WTC11 (cell line): ENCODE measurements around the gene ANKRD36. TPM values are rescaled to one million over a fixed set of nuclear protein-coding genes. Genes with fewer than 3 reads are reported as not detected.
"Not testable (repeated sequence)": the region's sequence is repeated elsewhere in the genome, so short reads cannot be mapped to it uniquely, and the experiment has no call there.

Experiments
- ATAC-seq: fragments of 200-7000 bp; cut with Tn5 transposase; 2 replicates; pipeline ENCODE4 v1.10.0; 2021; ENCODE audit warnings: mild to moderate bottlenecking, moderate library complexity
- CTCF ChIA-PET: fragments of 300-600 bp; sonication (Branson Sonifier 250); formaldehyde crosslinking; loops from one replicate; lab custom pipeline; 2021; ENCODE audit warnings: antibody characterized with exemption; lab: Charles Lee
- POLR2A ChIA-PET: fragments of 350-600 bp; sonication (Branson Sonifier 250); formaldehyde crosslinking; loops from one replicate; lab custom pipeline; 2021; ENCODE audit warnings: antibody characterized with exemption; lab: Charles Lee
- DNase-seq: peaks from one replicate; pipeline ENCODE4 v3.0.0; 2021; ENCODE audit warnings: low spot score
- H3K27ac Mint-ChIP-seq: 2 replicates; pipeline ENCODE4 v1.8.0; 2021; ENCODE audit warnings: mixed read lengths
- H3K27me3 Mint-ChIP-seq: 2 replicates; pipeline ENCODE4 v1.8.0; 2021; ENCODE audit warnings: low read depth, mild to moderate bottlenecking, moderate library complexity, mixed read lengths
- H3K36me3 Mint-ChIP-seq: 2 replicates; pipeline ENCODE4 v1.8.0; 2021; ENCODE audit warnings: mixed read lengths
- H3K4me1 Mint-ChIP-seq: 2 replicates; pipeline ENCODE4 v1.8.0; 2022; ENCODE audit warnings: mixed read lengths
- H3K4me3 Mint-ChIP-seq: 2 replicates; pipeline ENCODE4 v1.8.0; 2021; ENCODE audit warnings: mild to moderate bottlenecking, moderate library complexity, mixed read lengths
- H3K9me3 Mint-ChIP-seq: 2 replicates; pipeline ENCODE4 v1.8.0; 2021; ENCODE audit warnings: mixed read lengths
- ARID4B ChIP-seq: sonication (generic); formaldehyde crosslinking; IDR thresholded peaks from 2 replicates; pipeline ENCODE4 v1.8.0; 2023; ENCODE audit warnings: missing genetic modification reagents, mild to moderate bottlenecking, borderline replicate concordance
- CBFB ChIP-seq: sonication (generic); formaldehyde crosslinking; IDR thresholded peaks from 2 replicates; pipeline ENCODE4 v1.8.1; 2022; ENCODE audit warnings: mild to moderate bottlenecking, low read depth, missing genetic modification reagents
- EMX1 ChIP-seq: fragments of 250-450 bp; sonication (Bioruptor Pico); IDR thresholded peaks from 2 replicates; pipeline ENCODE4 v1.8.0; 2021; ENCODE audit warnings: mild to moderate bottlenecking
- ERG ChIP-seq: fragments of 250-450 bp; sonication (Bioruptor Pico); IDR thresholded peaks from 2 replicates; pipeline ENCODE4 v1.8.0; 2021; ENCODE audit warnings: mild to moderate bottlenecking
- ETV6 ChIP-seq: sonication (generic); formaldehyde crosslinking; IDR thresholded peaks from 2 replicates; pipeline ENCODE4 v1.8.1; 2022; ENCODE audit warnings: mild to moderate bottlenecking, missing genetic modification reagents
- FOXP1 ChIP-seq: sonication (generic); formaldehyde crosslinking; IDR thresholded peaks from 2 replicates; pipeline ENCODE4 v1.8.0; 2022; ENCODE audit warnings: missing genetic modification reagents, mild to moderate bottlenecking, moderate library complexity, borderline replicate concordance
- GRHL2 ChIP-seq: fragments of 250-450 bp; sonication (Bioruptor Pico); IDR thresholded peaks from 2 replicates; pipeline ENCODE4 v1.8.0; 2022; ENCODE audit warnings: mild to moderate bottlenecking, moderate library complexity; ENCODE audit not compliant: insufficient replicate concordance, severe bottlenecking
- NFATC4 ChIP-seq: fragments of 250-450 bp; sonication (Bioruptor Pico); IDR thresholded peaks from 2 replicates; pipeline ENCODE4 v1.9.0; 2021; ENCODE audit warnings: mild to moderate bottlenecking
- NFYB ChIP-seq: sonication (generic); formaldehyde crosslinking; conservative IDR thresholded peaks from 2 replicates; pipeline ENCODE4 v1.8.0; 2022; ENCODE audit warnings: low read depth, missing genetic modification reagents
- NR2C2 ChIP-seq: sonication (generic); formaldehyde crosslinking; IDR thresholded peaks from 2 replicates; pipeline ENCODE4 v1.8.0; 2022; ENCODE audit warnings: mild to moderate bottlenecking, missing genetic modification reagents
- NR3C1 ChIP-seq: sonication (generic); formaldehyde crosslinking; conservative IDR thresholded peaks from 2 replicates; pipeline ENCODE4 v1.8.1; 2023; ENCODE audit warnings: low read depth, mild to moderate bottlenecking, missing genetic modification reagents
- PRRX2 ChIP-seq: fragments of 250-450 bp; sonication (Bioruptor Pico); IDR thresholded peaks from 2 replicates; pipeline ENCODE4 v1.8.0; 2021; ENCODE audit warnings: mild to moderate bottlenecking
- ZNF317 ChIP-seq: sonication (generic); formaldehyde crosslinking; IDR thresholded peaks from 2 replicates; pipeline ENCODE4 v1.8.1; 2023; ENCODE audit warnings: low read depth, mild to moderate bottlenecking, moderate library complexity, missing genetic modification reagents, borderline replicate concordance
- ZSCAN18 ChIP-seq: fragments of 250-450 bp; sonication (Bioruptor Pico); IDR thresholded peaks from 2 replicates; pipeline ENCODE4 v2.1.2; 2022; ENCODE audit warnings: mild to moderate bottlenecking, moderate library complexity
- total RNA-seq: library from RNA; stranded (reverse); gene quantifications from 3 replicates; pipeline ENCODE4 v1.2.3, GENCODE V29; 2021
- TF ChIP-seq, protein P1 (sequence below): sonication (generic); formaldehyde crosslinking; IDR thresholded peaks from 2 replicates; pipeline ENCODE4 v1.8.0; 2023; ENCODE audit warnings: missing genetic modification reagents
- TF ChIP-seq, protein P2 (sequence below): sonication (generic); formaldehyde crosslinking; IDR thresholded peaks from 2 replicates; pipeline ENCODE4 v1.8.1; 2023; ENCODE audit warnings: mild to moderate bottlenecking, missing genetic modification reagents

Gene ANKRD36
- total RNA-seq, 1 experiment from 2014 or later, result 14.4 TPM

DNA sequence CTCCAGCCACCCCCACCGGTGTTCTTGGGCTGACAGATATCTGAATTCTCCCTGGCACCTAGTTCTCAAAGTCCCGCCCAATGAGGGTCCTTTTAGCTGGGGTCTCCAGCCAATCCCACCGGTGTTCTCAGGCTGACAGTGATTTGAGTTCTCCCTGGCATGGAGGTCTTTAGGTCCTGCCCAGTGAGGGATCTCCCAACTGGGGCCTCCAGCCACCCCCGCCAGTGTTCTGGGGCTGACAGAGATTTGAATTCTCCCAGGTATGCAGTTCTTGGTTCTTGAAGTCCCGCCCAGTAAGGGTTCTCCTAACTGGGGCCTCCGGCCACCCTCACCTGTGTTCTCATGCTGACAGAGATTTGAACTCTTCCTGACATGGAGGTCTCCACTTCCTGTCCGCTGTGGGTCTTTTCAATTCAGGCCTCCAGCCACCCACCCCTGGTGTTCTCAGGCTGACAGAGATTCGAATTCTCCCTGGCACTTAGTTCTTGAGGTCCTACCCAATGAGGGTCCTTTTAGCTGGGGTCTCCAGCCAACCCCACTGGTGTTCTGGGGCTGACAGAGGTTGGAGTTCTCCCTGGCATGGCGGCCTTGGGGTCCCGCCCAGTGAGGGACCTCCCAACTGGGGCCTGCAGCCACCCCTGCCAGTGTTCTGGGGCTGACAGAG, 154.6 kb downstream of the ANKRD36 start:
- 0 out of 2 replicates have a peak, but pooled peaks cover 8% of the 10 kb centered on the region for H3K27me3 Mint-ChIP-seq
- TF ChIP-seq NFYB (no peak), ETV6 (CRISPR knock-in tag) (no peak), ARID4B (CRISPR knock-in tag) (no peak), ERG (CRISPR knock-in tag) (no peak), GRHL2 (no peak), EMX1 (CRISPR knock-in tag) (no peak), NFATC4 (CRISPR knock-in tag) (no peak), ZSCAN18 (no peak), FOXP1 (CRISPR knock-in tag) (no peak), CBFB (CRISPR knock-in tag) (no peak), NR2C2 (CRISPR knock-in tag) (no peak), PRRX2 (no peak), NR3C1 (CRISPR knock-in tag) (no peak), ZNF317 (CRISPR knock-in tag) (no peak)
- TF ChIP-seq, protein P1, sequence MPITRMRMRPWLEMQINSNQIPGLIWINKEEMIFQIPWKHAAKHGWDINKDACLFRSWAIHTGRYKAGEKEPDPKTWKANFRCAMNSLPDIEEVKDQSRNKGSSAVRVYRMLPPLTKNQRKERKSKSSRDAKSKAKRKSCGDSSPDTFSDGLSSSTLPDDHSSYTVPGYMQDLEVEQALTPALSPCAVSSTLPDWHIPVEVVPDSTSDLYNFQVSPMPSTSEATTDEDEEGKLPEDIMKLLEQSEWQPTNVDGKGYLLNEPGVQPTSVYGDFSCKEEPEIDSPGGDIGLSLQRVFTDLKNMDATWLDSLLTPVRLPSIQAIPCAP, result no peak
- TF ChIP-seq, protein P2, sequence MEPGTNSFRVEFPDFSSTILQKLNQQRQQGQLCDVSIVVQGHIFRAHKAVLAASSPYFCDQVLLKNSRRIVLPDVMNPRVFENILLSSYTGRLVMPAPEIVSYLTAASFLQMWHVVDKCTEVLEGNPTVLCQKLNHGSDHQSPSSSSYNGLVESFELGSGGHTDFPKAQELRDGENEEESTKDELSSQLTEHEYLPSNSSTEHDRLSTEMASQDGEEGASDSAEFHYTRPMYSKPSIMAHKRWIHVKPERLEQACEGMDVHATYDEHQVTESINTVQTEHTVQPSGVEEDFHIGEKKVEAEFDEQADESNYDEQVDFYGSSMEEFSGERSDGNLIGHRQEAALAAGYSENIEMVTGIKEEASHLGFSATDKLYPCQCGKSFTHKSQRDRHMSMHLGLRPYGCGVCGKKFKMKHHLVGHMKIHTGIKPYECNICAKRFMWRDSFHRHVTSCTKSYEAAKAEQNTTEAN (CRISPR knock-in tag), result no peak
- TF ChIP-seq, all 79 proteins: peak for 0
- no peak for DNase-seq
- POLR2A ChIA-PET, result no interaction called here
- ATAC-seq, result no peak
- CTCF ChIA-PET, result no interaction called here
- peaks cover 8% of the 10 kb centered on the region for H3K36me3 Mint-ChIP-seq
- H3K9me3 Mint-ChIP-seq, result peaks cover 9% of the 10 kb centered on the region
- no peak overlapping the region for H3K27ac Mint-ChIP-seq
- no peaks in the 10 kb centered on the region for H3K4me1 Mint-ChIP-seq
- H3K4me3 Mint-ChIP-seq, result no peak overlapping the region

- CTCF ChIA-PET, H3K4me1 Mint-ChIP-seq, H3K27ac Mint-ChIP-seq, POLR2A ChIA-PET, H3K4me3 Mint-ChIP-seq, ATAC-seq, H3K27me3 Mint-ChIP-seq, H3K9me3 Mint-ChIP-seq, H3K36me3 Mint-ChIP-seq, DNase-seq: not testable (repeated sequence)
Observed at GRCh38 chr2:97268075-97268591, 155.2 kb downstream of the ANKRD36 start.

- not testable (repeated sequence) for ATAC-seq
Observed at GRCh38 chr2:97276232-97276798, 163.4 kb downstream of the ANKRD36 start.

DNA sequence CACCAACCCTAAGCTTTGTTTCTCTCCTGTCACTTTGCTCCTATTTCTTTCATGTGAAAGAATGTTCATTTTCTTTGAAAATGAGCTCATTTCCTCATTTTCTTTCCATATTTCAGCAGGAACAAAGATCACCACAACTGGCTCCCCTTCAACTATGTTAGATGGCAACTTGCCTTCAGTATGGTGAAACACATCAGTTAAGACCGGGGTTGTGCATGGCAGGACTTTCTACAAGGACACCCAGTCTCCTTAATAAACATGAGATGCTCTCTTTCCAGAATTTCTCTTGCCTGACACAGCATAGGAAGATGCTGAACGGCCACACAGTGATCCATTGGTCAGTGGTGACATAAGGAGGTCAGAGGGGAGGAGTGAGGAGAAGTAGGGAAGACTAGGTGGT, 172.2 kb downstream of the ANKRD36 start:
- H3K4me3 Mint-ChIP-seq, H3K4me1 Mint-ChIP-seq, POLR2A ChIA-PET, CTCF ChIA-PET, H3K9me3 Mint-ChIP-seq, H3K27ac Mint-ChIP-seq, H3K36me3 Mint-ChIP-seq, DNase-seq, H3K27me3 Mint-ChIP-seq, ATAC-seq: not testable (repeated sequence)

More at GRCh38 chr2:97276232-97276798, 163.4 kb downstream of the ANKRD36 start:
- H3K4me3 Mint-ChIP-seq, POLR2A ChIA-PET, H3K27ac Mint-ChIP-seq, DNase-seq, H3K9me3 Mint-ChIP-seq, CTCF ChIA-PET, H3K4me1 Mint-ChIP-seq, H3K27me3 Mint-ChIP-seq, H3K36me3 Mint-ChIP-seq: not testable (repeated sequence)

DNA sequence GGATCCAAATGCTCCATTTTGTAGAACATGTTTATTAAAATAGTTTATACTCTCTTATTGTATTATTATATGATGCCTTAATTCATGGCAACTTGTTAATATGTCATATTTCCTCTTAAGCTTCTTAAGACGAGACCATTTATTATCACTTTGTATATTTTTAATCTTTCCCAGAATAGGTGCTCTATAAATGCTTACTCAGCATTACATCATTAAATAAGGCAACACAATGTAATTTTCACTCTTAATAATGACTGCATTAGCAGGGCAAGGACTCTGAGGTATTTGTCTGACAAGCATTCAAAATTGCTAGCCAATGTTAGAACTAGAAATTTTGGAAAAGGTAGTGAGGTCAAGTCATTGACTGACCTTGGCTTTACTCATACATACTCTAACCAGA, 180.7 kb downstream of the ANKRD36 start:
- CTCF ChIA-PET, H3K4me3 Mint-ChIP-seq, H3K36me3 Mint-ChIP-seq, POLR2A ChIA-PET, H3K4me1 Mint-ChIP-seq, ATAC-seq, H3K27me3 Mint-ChIP-seq, DNase-seq, H3K27ac Mint-ChIP-seq, H3K9me3 Mint-ChIP-seq: not testable (repeated sequence)
